Measurements from ENCODE around the gene SPRTN. TPM values are rescaled to one million over a fixed set of nuclear protein-coding genes. Genes with fewer than 3 reads are reported as not detected.

SPRTN gene
- total RNA-seq, 1 donor from 2014 or later: 13.9 TPM

GRCh38 chr1:231390071-231390470 is 52.0 kb downstream of the SPRTN start:
- DNase-seq (ENCODE audit: low spot score, unreplicated experiment): no peak
- peaks cover 5% of the 10 kb centered on the region for H3K36me3 Mint-ChIP-seq (ENCODE audit: insufficient read depth)
- no peak for TF ChIP-seq CTCF (IDR thresholded peaks at IDR 0.05; ENCODE audit: unreplicated experiment)
- no peak overlapping the region for H3K27ac Mint-ChIP-seq
- no peak overlapping the region for H3K4me3 Mint-ChIP-seq (ENCODE audit: low read depth)
- H3K27me3 Mint-ChIP-seq: no peaks in the 10 kb centered on the region
- peaks cover 16% of the 10 kb centered on the region for H3K4me1 Mint-ChIP-seq (ENCODE audit: low read depth)
- no peaks in the 10 kb centered on the region for H3K9me3 Mint-ChIP-seq (ENCODE audit: low read depth)

GRCh38 chr1:231392389-231393131 is 54.5 kb downstream of the SPRTN start:
- DNase-seq (ENCODE audit: low spot score, unreplicated experiment): no peak
- no peak for TF ChIP-seq CTCF (IDR thresholded peaks at IDR 0.05; ENCODE audit: unreplicated experiment)
- H3K9me3 Mint-ChIP-seq (ENCODE audit: low read depth): no peaks in the 10 kb centered on the region
- peaks cover 21% of the 10 kb centered on the region for H3K4me1 Mint-ChIP-seq (ENCODE audit: low read depth)
- no peak overlapping the region for H3K27ac Mint-ChIP-seq
- no peak overlapping the region for H3K4me3 Mint-ChIP-seq (ENCODE audit: low read depth)
- H3K27me3 Mint-ChIP-seq: no peaks in the 10 kb centered on the region
- peaks cover 5% of the 10 kb centered on the region for H3K36me3 Mint-ChIP-seq (ENCODE audit: insufficient read depth)

GRCh38 chr1:231393668-231394067 is 55.6 kb downstream of the SPRTN start:
- no peaks in the 10 kb centered on the region for H3K27me3 Mint-ChIP-seq
- peaks cover 5% of the 10 kb centered on the region for H3K36me3 Mint-ChIP-seq (ENCODE audit: insufficient read depth)
- DNase-seq (ENCODE audit: low spot score, unreplicated experiment): no peak
- TF ChIP-seq CTCF (IDR thresholded peaks at IDR 0.05; ENCODE audit: unreplicated experiment): no peak
- H3K4me3 Mint-ChIP-seq (ENCODE audit: low read depth): no peak overlapping the region
- peaks cover 18% of the 10 kb centered on the region for H3K4me1 Mint-ChIP-seq (ENCODE audit: low read depth)
- no peaks in the 10 kb centered on the region for H3K9me3 Mint-ChIP-seq (ENCODE audit: low read depth)
- H3K27ac Mint-ChIP-seq: peak overlapping the region; percentile 13

- Mint-ChIP-seq H3K27ac (peak overlapping the region; percentile 85), H3K4me3 (ENCODE audit: low read depth) (no peak overlapping the region), H3K36me3 (ENCODE audit: insufficient read depth) (no peaks in the 10 kb centered on the region), H3K27me3 (no peaks in the 10 kb centered on the region), H3K9me3 (ENCODE audit: low read depth) (no peaks in the 10 kb centered on the region), H3K4me1 (ENCODE audit: low read depth) (peaks cover 18% of the 10 kb centered on the region)
- DNase-seq (ENCODE audit: low spot score, unreplicated experiment): no peak
- TF ChIP-seq CTCF (IDR thresholded peaks at IDR 0.05; ENCODE audit: unreplicated experiment): no peak
Observed at GRCh38 chr1:231395076-231395997, 57.2 kb downstream of the SPRTN start.

GRCh38 chr1:231395998-231396390 is 57.9 kb downstream of the SPRTN start:
- H3K9me3 Mint-ChIP-seq (ENCODE audit: low read depth): no peaks in the 10 kb centered on the region
- H3K4me3 Mint-ChIP-seq (ENCODE audit: low read depth): no peak overlapping the region
- no peaks in the 10 kb centered on the region for H3K36me3 Mint-ChIP-seq (ENCODE audit: insufficient read depth)
- peaks cover 18% of the 10 kb centered on the region for H3K4me1 Mint-ChIP-seq (ENCODE audit: low read depth)
- DNase-seq (ENCODE audit: low spot score, unreplicated experiment): no peak
- no peaks in the 10 kb centered on the region for H3K27me3 Mint-ChIP-seq
- no peak for TF ChIP-seq CTCF (IDR thresholded peaks at IDR 0.05; ENCODE audit: unreplicated experiment)
- peak overlapping the region; percentile 85 for H3K27ac Mint-ChIP-seq
